ENCODE measurements around the gene ENTREP3. TPM values are rescaled to one million over a fixed set of nuclear protein-coding genes. Genes with fewer than 3 reads are reported as not detected.

Gene ENTREP3
- total and polyA plus RNA-seq, 8 donors = 2.8 to 77.9 (median 15.7) TPM

DNA sequence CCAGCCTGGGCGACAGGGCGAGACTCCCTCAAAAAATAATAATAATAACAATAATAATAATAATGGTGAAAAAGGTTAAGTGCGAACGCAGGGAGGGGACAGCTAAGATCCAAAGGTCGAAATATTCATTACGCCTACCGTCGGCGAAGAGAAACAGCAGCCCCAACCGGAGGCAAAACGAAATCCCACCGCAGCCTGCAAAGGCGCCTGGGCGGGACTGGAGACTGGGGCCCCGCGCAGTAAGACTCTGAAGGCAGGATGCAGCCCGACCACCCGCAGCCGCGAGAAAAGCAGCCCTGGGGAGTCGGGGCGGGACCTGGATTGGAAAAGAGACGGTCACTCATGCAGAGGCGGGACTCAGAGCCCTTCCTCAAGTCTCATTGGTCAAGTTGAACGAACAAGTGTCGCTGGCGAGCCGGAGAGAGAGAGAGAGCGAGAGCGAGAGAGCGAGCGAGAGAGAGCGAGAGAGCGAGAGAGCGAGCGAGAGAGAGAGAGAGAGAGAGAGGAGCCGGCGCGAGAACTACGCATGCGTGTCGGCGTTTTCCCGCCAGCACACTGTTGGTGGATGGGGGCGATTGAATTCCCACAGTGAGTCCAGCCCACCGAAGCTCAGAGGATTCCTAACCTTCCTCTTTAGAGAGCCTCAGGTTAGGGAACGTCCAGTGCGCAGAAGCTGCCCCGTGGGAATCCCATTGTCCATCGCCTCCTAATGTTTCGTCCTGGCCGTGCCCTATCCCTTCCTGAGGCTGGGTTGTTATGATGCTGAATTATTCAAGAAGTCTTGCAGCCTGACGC, 10.7 kb downstream of the ENTREP3 start:
- TF ChIP-seq EP300 (IDR thresholded peaks at IDR 0.05) (no peak), POLR2AphosphoS5 (IDR thresholded peaks at IDR 0.05) (peak; percentile 75 to 97 (median 75)), CTCF (IDR thresholded peaks at IDR 0.05) (peak in 5 of 7 experiments; percentile 49 to 96 (median 84)), POLR2A (IDR thresholded peaks at IDR 0.05) (peak in 2 of 4 donors; percentile 76 to 80)
- H3K36me3 ChIP-seq = peaks cover 10 to 28% (median 22%) of the 10 kb centered on the region in 4 donors
- peak overlapping the region; percentile 91 to 95 (median 94) for H3K27ac ChIP-seq
- H3K27me3 ChIP-seq = no peaks in the 10 kb centered on the region
- 0 to 1% (median 0%) methylated on average over 51 to 53 of the region's 53 CpGs for WGBS, 5 donors
- no peaks in the 10 kb centered on the region for H3K9me3 ChIP-seq
- peak; percentile 97 to 99 for DNase-seq
- peaks cover 30 to 52% (median 46%) of the 10 kb centered on the region in 4 donors for H3K4me1 ChIP-seq
- peak overlapping the region; percentile 57 to 75 (median 60) for H3K4me3 ChIP-seq
- intact Hi-C loops (cut with DNase I; ENCODE audit: low total_unique reads) = no loop called here

GRCh38 chr1:155242805-155243358, 12.4 kb downstream of the ENTREP3 start:
- no peak for TF ChIP-seq CTCF (IDR thresholded peaks at IDR 0.05)
- TF ChIP-seq POLR2AphosphoS5 (IDR thresholded peaks at IDR 0.05) = no peak
- Histone ChIP-seq H3K4me3 (peak overlapping the region in 1 of 4 donors; percentile 60), H3K9me3 (no peaks in the 10 kb centered on the region), H3K27ac (peak overlapping the region in 4 of 5 donors; percentile 91 to 95 (median 94)), H3K4me1 (peaks cover 30 to 56% (median 46%) of the 10 kb centered on the region in 4 donors), H3K27me3 (no peaks in the 10 kb centered on the region), H3K36me3 (peaks cover 9 to 31% (median 26%) of the 10 kb centered on the region in 4 donors)
- DNase-seq = no peak
- WGBS, 5 donors = 71 to 86% (median 79%) methylated on average over 3 of the region's 3 CpGs
- intact Hi-C loops (cut with DNase I; ENCODE audit: low total_unique reads) = no loop called here

- TF ChIP-seq POLR2A (IDR thresholded peaks at IDR 0.05) = no peak
- no peak for TF ChIP-seq EP300 (IDR thresholded peaks at IDR 0.05)
- DNase-seq = no peak
- Histone ChIP-seq H3K36me3 (peaks cover 8 to 31% (median 27%) of the 10 kb centered on the region in 4 donors), H3K9me3 (no peaks in the 10 kb centered on the region), H3K27ac (peak overlapping the region in 4 of 5 donors; percentile 33 to 75 (median 56)), H3K4me1 (peaks cover 30 to 56% (median 46%) of the 10 kb centered on the region in 4 donors), H3K4me3 (no peak overlapping the region), H3K27me3 (no peaks in the 10 kb centered on the region)
- intact Hi-C loops (cut with DNase I; ENCODE audit: low total_unique reads) = no loop called here
- WGBS, 5 donors = 61 to 79% (median 73%) methylated on average over 4 of the region's 4 CpGs
Observed at GRCh38 chr1:155241841-155242264, 13.4 kb downstream of the ENTREP3 start.

DNA sequence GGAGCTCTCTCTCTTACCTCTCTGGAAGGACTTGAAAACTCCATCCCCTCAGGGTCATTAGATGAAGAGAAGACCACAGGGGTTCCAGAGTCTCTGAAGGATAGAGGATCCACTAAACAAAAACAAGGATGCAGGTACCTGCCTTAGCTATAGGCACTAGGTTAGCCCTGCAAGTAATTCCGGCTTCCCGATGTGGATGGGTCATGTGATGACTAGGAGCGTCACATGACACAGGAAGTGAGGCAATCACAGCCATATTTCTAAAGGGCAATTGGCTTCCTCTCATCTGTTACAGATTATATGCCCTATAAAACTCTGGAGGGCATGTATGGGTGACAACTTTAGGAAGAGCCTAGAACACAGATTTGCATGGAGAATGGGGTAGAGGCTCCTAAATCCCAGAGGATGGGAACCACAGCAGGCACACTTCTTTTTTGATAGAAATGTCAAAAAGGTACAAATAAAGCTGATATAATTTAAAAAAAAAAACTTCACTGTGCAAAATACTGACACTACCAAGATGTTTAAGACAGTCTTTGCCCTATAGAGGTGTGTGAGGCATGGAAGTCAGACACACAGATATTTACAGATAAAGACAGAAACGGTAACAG, 14.1 kb downstream of the ENTREP3 start:
- Histone ChIP-seq H3K27ac (peak overlapping the region in 4 of 5 donors; percentile 33 to 75 (median 56)), H3K36me3 (peaks cover 15 to 36% (median 33%) of the 10 kb centered on the region in 4 donors), H3K9me3 (no peaks in the 10 kb centered on the region), H3K27me3 (no peaks in the 10 kb centered on the region), H3K4me3 (peak overlapping the region; percentile 35 to 49 (median 47)), H3K4me1 (peaks cover 30 to 56% (median 46%) of the 10 kb centered on the region in 4 donors)
- TF ChIP-seq EP300 (IDR thresholded peaks at IDR 0.05) (no peak), POLR2AphosphoS5 (IDR thresholded peaks at IDR 0.05) (peak; percentile 54 to 94 (median 78)), CTCF (IDR thresholded peaks at IDR 0.05) (no peak), POLR2A (IDR thresholded peaks at IDR 0.05) (no peak)
- 15 to 19% (median 16%) methylated on average over 4 of the region's 4 CpGs for WGBS, 5 donors
- intact Hi-C loops (cut with DNase I; ENCODE audit: low total_unique reads) = no loop called here
- DNase-seq = peak; percentile 80 to 93

Data from stomach (tissue), 9 donors.